Endothelial cell of umbilical vein (primary cell): ENCODE results near the gene CNIH2.

Source experiments
- EZH2 ChIP-seq: IDR thresholded peaks from 2 replicates; pipeline ENCODE4 v1.6.1; 2012; ENCODE audit warnings: borderline replicate concordance, low read depth, mild to moderate bottlenecking, moderate library complexity, low read length, inconsistent platforms; ENCODE audit not compliant: severe bottlenecking
- GATA2 ChIP-seq: IDR thresholded peaks from 2 replicates; pipeline ENCODE4 v1.7.0; 2011; ENCODE audit warnings: low read depth, mild to moderate bottlenecking, moderate library complexity, mixed read lengths, low read length; ENCODE audit not compliant: insufficient read length, insufficient read depth
- POLR2A ChIP-seq: IDR thresholded peaks from 2 replicates; pipeline ENCODE4 v1.6.1; 2012; ENCODE audit warnings: low read depth, mild to moderate bottlenecking, control low read depth, low read length
- TF ChIP-seq, protein P1 (sequence below), 2 donors: IDR thresholded peaks; 1 replicate in 1 of 2; 2 replicates in 1 of 2; pipeline ENCODE4 v1.5.1; 2011; ENCODE audit warnings: low read length in 2 of 2, mild to moderate bottlenecking in 2 of 2, moderate library complexity in 2 of 2, control low read depth in 1 of 2, inconsistent platforms in 1 of 2, low read depth in 1 of 2; ENCODE audit not compliant: insufficient read depth in 1 of 2; ENCODE audit errors: extremely low read depth in 1 of 2

DNA sequence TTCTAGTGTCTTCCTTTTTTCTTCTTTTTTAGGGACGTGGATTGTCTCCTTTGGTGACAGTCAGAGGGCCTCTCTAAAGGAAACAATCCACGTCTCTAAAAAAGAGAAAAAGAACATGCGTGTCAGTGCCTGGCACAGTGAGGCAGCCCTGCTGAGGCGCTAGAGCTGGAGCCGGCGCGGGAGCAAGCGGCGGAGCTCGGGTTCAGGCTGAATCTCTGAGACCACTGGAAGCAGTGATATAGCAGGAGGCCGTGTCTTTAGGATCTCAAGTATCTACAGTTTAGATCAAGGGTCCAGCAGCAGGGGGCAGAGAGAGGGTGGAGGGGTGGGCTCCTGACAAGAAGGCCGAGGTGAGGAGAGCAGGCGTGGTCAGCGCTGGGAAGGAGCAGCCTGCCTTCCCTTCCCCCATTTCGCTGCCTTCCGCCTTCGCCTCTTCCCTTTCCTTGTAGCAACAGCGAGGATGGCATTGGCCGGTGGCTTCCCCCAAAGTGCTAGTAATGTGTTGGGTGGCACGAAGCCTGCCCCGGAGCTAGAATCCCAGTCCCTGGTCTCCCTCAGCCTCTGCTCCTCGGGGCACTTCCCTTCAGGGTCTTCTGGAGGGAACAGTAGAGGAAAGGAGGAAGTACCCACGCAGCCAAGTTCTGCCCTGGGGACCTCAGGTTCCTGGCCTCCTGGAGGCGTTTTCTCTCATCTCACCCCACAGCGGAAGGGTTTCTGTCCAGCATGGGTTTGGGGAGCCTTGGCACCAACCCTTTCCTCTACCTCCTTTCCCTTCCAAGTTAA lies 37.8 kb upstream of the CNIH2 start:
- TF ChIP-seq, protein P1, sequence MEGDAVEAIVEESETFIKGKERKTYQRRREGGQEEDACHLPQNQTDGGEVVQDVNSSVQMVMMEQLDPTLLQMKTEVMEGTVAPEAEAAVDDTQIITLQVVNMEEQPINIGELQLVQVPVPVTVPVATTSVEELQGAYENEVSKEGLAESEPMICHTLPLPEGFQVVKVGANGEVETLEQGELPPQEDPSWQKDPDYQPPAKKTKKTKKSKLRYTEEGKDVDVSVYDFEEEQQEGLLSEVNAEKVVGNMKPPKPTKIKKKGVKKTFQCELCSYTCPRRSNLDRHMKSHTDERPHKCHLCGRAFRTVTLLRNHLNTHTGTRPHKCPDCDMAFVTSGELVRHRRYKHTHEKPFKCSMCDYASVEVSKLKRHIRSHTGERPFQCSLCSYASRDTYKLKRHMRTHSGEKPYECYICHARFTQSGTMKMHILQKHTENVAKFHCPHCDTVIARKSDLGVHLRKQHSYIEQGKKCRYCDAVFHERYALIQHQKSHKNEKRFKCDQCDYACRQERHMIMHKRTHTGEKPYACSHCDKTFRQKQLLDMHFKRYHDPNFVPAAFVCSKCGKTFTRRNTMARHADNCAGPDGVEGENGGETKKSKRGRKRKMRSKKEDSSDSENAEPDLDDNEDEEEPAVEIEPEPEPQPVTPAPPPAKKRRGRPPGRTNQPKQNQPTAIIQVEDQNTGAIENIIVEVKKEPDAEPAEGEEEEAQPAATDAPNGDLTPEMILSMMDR (IDR thresholded peaks at IDR 0.05; ENCODE audit: extremely low read depth in 1 of 2, insufficient read depth in 1 of 2, low read depth in 1 of 2, low read length in 2 of 2), result no peak
- TF ChIP-seq GATA2 (no peak), POLR2A (no peak), EZH2 (no peak)
